Measurements from ENCODE around the gene SORCS3. TPM values are rescaled to one million over a fixed set of nuclear protein-coding genes. Genes with fewer than 3 reads are reported as not detected.

The SORCS3 gene
- total and polyA plus RNA-seq, 2 of the 4 experiments (the other 2 are of a cell fraction) = not detected

GRCh38 chr10:105121743-105122142 is 480.7 kb downstream of the SORCS3 start:
- H2BK20ac ChIP-seq (ENCODE audit: low read depth, low read length) = no peak overlapping the region
- H4K5ac ChIP-seq (ENCODE audit: low read depth, low read length) = no peak overlapping the region
- no peak for TF ChIP-seq CEBPB (IDR thresholded peaks at IDR 0.05; ENCODE audit: low read depth, low read length)
- no peak for TF ChIP-seq MAZ (IDR thresholded peaks at IDR 0.05; ENCODE audit: borderline replicate concordance, low read depth, low read length)
- no peak for TF ChIP-seq RCOR1 (IDR thresholded peaks at IDR 0.05; ENCODE audit: insufficient replicate concordance, low read length)
- no peak for TF ChIP-seq CTCF (conservative IDR thresholded peaks at IDR 0.05; ENCODE audit: low read depth, low read length)
- no peak for TF ChIP-seq RFX5 (IDR thresholded peaks at IDR 0.05; ENCODE audit: low read depth, low read length)
- no peak for TF ChIP-seq RAD21 (IDR thresholded peaks at IDR 0.05; ENCODE audit: low read length)
- TF ChIP-seq BHLHE40 (IDR thresholded peaks at IDR 0.05; ENCODE audit: low read depth, low read length) = no peak
- TF ChIP-seq USF2 (IDR thresholded peaks at IDR 0.05; ENCODE audit: low read depth, low read length) = no peak
- no peak for TF ChIP-seq CHD1 (IDR thresholded peaks at IDR 0.05; ENCODE audit: low read depth, low read length)
- no peak for TF ChIP-seq ELK1 (IDR thresholded peaks at IDR 0.05; ENCODE audit: borderline replicate concordance, low read depth, low read length)
- no peak for TF ChIP-seq FOS (IDR thresholded peaks at IDR 0.05; ENCODE audit: low read depth, low read length)
- TF ChIP-seq MXI1 (IDR thresholded peaks at IDR 0.05; ENCODE audit: borderline replicate concordance, low read depth, low read length) = no peak
- TF ChIP-seq POLR2A (IDR thresholded peaks at IDR 0.05; ENCODE audit: low read depth, low read length) = no peak
- no peak for TF ChIP-seq MAFK (IDR thresholded peaks at IDR 0.05; ENCODE audit: low read depth, low read length)
- no peak for TF ChIP-seq SMC3 (IDR thresholded peaks at IDR 0.05; ENCODE audit: low read depth, low read length)
- no peak for TF ChIP-seq NFE2L2 (IDR thresholded peaks at IDR 0.05; ENCODE audit: low read depth, low read length)
- peaks cover 7% of the 10 kb centered on the region for H3K9me3 ChIP-seq (ENCODE audit: control insufficient read depth, insufficient read depth, low read length)
- H2AK9ac ChIP-seq (replicated peaks; ENCODE audit: low read depth, low read length, poor library complexity) = no peak overlapping the region
- dilution Hi-C loops (cut with HindIII; ENCODE audit: low sequenced_read_pairs, unreplicated experiment) (no loop called here), intact Hi-C loops (cut with micrococcal nuclease) (no loop called here), in situ Hi-C loops (cut with MboI; ENCODE audit: low sequenced_read_pairs) (no loop called here)
- ATAC-seq (ENCODE audit: low read depth) = no peak
- no peak overlapping the region for H2BK120ac ChIP-seq (ENCODE audit: low read depth, low read length)
- DNase-seq = no peak
- H2AFZ ChIP-seq (replicated peaks; ENCODE audit: low read length, poor library complexity) = no peak overlapping the region
- H4K20me1 ChIP-seq (ENCODE audit: insufficient read depth, low read length) = no peaks in the 10 kb centered on the region
- no peak overlapping the region for H3K56ac ChIP-seq (ENCODE audit: extremely low read depth, insufficient read depth, low read length)
- no peak overlapping the region for H4K8ac ChIP-seq (ENCODE audit: low read depth in 2 of 2, low read length in 2 of 2)
- H3K9ac ChIP-seq (ENCODE audit: low read depth, low read length) = no peak overlapping the region
- no peaks in the 10 kb centered on the region for H3K27me3 ChIP-seq (ENCODE audit: control insufficient read depth, insufficient read depth, low read length)
- no peak overlapping the region for H3K27ac ChIP-seq (ENCODE audit: insufficient read depth, low read length)
- ChIA-PET POLR2A (ENCODE audit: unreplicated experiment) (no interaction called here), CTCF (no interaction called here)
- H2BK15ac ChIP-seq (ENCODE audit: low read depth, low read length) = no peak overlapping the region
- H3K18ac ChIP-seq (ENCODE audit: low read depth, low read length) = no peak overlapping the region
- no peaks in the 10 kb centered on the region for H3K4me1 ChIP-seq (ENCODE audit: control insufficient read depth, insufficient read depth, low read length)
- no peak overlapping the region for H2AK5ac ChIP-seq (ENCODE audit: low read depth, low read length)
- H3K9me1 ChIP-seq (ENCODE audit: insufficient read depth, low read length) = no peaks in the 10 kb centered on the region
- BruUV-seq (replicated peaks) = no TSS peak
- H3K4me3 ChIP-seq (ENCODE audit: insufficient read depth, low read depth, low read length) = no peak overlapping the region
- H3K79me1 ChIP-seq (ENCODE audit: low read depth in 1 of 2, low read length in 2 of 2) = no peaks in the 10 kb centered on the region
- H2BK5ac ChIP-seq (ENCODE audit: low read depth, low read length, poor library complexity, severe bottlenecking) = no peak overlapping the region
- no peak overlapping the region for H4K91ac ChIP-seq (ENCODE audit: insufficient read depth, low read depth, low read length)
- no peaks in the 10 kb centered on the region for H3K36me3 ChIP-seq (ENCODE audit: control insufficient read depth, insufficient read depth, low read length)
- no peak overlapping the region for H3K4ac ChIP-seq (ENCODE audit: low read depth, low read length)
- no peak overlapping the region for H3K4me2 ChIP-seq (ENCODE audit: low read depth, low read length)
- no peak overlapping the region for H3K23ac ChIP-seq (ENCODE audit: low read depth, low read length)
- no peak overlapping the region for H3K14ac ChIP-seq (replicated peaks; ENCODE audit: low read depth, low read length)
- no CpG with 5 or more reads among the region's 3 CpGs for WGBS, 2 experiments (ENCODE audit: extremely low coverage in 2 of 2, insufficient read length in 1 of 2)

Data from IMR-90 (cell line).